ENCODE data around the gene LOXL3. TPM values are rescaled to one million over a fixed set of nuclear protein-coding genes. Genes with fewer than 3 reads are reported as not detected.

Gene LOXL3
- total and polyA plus RNA-seq, 2 donors (not counting 1 experiment from before 2014, with no cell fraction given), result 0.97 to 1.2 TPM

DNA sequence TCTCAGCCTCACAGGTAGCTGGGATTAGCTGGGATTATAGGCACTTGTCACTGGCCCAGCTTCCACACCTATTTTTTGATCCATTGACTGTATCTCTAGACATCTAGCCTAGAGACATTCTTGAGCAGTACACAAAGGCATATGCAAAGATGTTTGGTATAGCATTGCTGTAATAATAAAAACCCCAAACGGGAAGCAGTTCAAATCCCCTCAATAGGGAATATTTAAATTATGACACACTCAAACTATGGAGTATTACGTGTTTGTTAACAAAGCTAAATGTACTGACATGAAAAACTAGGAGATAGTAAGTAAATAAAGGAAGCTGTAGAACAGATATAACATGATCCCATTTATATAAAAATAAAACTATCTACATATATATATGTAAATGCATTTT lies 28.4 kb upstream of the LOXL3 start:
- no peak for DNase-seq
- peaks cover 0 to 2% (median 0%) of the 10 kb centered on the region in 4 experiments for H3K27me3 ChIP-seq (replicated peaks in 1 of 4; ENCODE audit: control extremely low read depth in 1 of 4, control insufficient read depth in 3 of 4, insufficient read depth in 4 of 4, low read length in 3 of 4)
- WGBS (ENCODE audit: insufficient coverage), result no CpG with 5 or more reads among the region's 2 CpGs
- no peak overlapping the region for H2AFZ ChIP-seq (ENCODE audit: insufficient read depth, low read depth, low read length, poor library complexity, severe bottlenecking)
- no peak overlapping the region for H3K27ac Mint-ChIP-seq
- H3K9me3 Mint-ChIP-seq (ENCODE audit: insufficient read depth), result no peaks in the 10 kb centered on the region
- ChIA-PET CTCF (interaction anchor here (8.4 kb wide), 1 partner anchor 7 kb away, joined by 103 read pairs; no protein-coding TSS in a partner anchor), POLR2A (no interaction called here)
- H3K9me3 ChIP-seq (ENCODE audit: control extremely low read depth in 1 of 3, control insufficient read depth in 2 of 3, insufficient read depth in 1 of 3, low read length in 2 of 3), result no peaks in the 10 kb centered on the region
- H3K27ac ChIP-seq (ENCODE audit: low read length in 2 of 2), result no peak overlapping the region
- H3K4me3 ChIP-seq (ENCODE audit: control extremely low read depth in 1 of 5, extremely low read depth in 1 of 5, insufficient read depth in 1 of 5, low read depth in 2 of 5, low read length in 4 of 5), result no peak overlapping the region
- no peaks in the 10 kb centered on the region for H3K36me3 ChIP-seq (replicated peaks in 1 of 2; ENCODE audit: control extremely low read depth in 1 of 2, control insufficient read depth in 1 of 2, extremely low read depth in 1 of 2, insufficient read depth in 2 of 2, low read length in 1 of 2)
- no peak overlapping the region for H3K4me3 Mint-ChIP-seq
- no peak for ATAC-seq (ENCODE audit: low read depth)
- TF ChIP-seq EZH2 (IDR thresholded peaks at IDR 0.05; ENCODE audit: borderline replicate concordance, insufficient read depth, low read depth, low read length, poor library complexity, severe bottlenecking), result no peak
- TF ChIP-seq, protein P1, sequence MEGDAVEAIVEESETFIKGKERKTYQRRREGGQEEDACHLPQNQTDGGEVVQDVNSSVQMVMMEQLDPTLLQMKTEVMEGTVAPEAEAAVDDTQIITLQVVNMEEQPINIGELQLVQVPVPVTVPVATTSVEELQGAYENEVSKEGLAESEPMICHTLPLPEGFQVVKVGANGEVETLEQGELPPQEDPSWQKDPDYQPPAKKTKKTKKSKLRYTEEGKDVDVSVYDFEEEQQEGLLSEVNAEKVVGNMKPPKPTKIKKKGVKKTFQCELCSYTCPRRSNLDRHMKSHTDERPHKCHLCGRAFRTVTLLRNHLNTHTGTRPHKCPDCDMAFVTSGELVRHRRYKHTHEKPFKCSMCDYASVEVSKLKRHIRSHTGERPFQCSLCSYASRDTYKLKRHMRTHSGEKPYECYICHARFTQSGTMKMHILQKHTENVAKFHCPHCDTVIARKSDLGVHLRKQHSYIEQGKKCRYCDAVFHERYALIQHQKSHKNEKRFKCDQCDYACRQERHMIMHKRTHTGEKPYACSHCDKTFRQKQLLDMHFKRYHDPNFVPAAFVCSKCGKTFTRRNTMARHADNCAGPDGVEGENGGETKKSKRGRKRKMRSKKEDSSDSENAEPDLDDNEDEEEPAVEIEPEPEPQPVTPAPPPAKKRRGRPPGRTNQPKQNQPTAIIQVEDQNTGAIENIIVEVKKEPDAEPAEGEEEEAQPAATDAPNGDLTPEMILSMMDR (IDR thresholded peaks at IDR 0.05), result no peak
- H3K4me2 ChIP-seq (replicated peaks; ENCODE audit: low read depth, low read length, poor library complexity, severe bottlenecking), result no peak overlapping the region
- no peaks in the 10 kb centered on the region for H3K79me2 ChIP-seq (ENCODE audit: control insufficient read depth, insufficient read depth, low read length)
- no peaks in the 10 kb centered on the region for H3K27me3 Mint-ChIP-seq
- H3K9ac ChIP-seq (ENCODE audit: low read length), result no peak overlapping the region
- H4K20me1 ChIP-seq (ENCODE audit: control insufficient read depth, insufficient read depth, low read length, poor library complexity, severe bottlenecking), result no peaks in the 10 kb centered on the region
- peaks cover 7 to 15% of the 10 kb centered on the region in 2 donors for H3K4me1 ChIP-seq (ENCODE audit: control insufficient read depth in 2 of 2, insufficient read depth in 2 of 2, low read length in 2 of 2)
- intact Hi-C loops (cut with micrococcal nuclease), result no loop called here
- peaks cover 17% of the 10 kb centered on the region for H3K4me1 Mint-ChIP-seq

DNA sequence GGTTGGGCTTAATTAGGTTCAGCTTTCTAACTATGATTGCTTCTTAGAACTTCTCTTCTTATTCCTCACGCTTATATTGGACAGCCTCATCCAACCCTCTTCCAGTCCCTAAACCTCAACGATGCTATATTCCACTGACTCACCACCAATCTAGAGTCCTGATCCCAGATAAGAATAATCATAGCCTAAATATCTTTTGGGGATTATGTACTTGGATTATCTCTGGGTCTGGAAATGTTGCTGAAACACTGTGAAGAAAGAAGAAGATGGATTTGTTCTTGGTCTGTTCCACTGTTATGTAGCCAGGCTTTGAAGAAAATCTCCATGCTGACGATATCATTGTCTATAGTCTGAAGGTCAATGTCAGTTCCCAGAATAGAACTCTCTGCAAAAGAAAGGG lies 27.7 kb upstream of the LOXL3 start:
- no peak overlapping the region for H3K27ac Mint-ChIP-seq
- H3K4me3 ChIP-seq (ENCODE audit: control extremely low read depth in 1 of 5, extremely low read depth in 1 of 5, insufficient read depth in 1 of 5, low read depth in 2 of 5, low read length in 4 of 5), result no peak overlapping the region
- H3K4me3 Mint-ChIP-seq, result no peak overlapping the region
- ATAC-seq (ENCODE audit: low read depth) (no peak), DNase-seq (no peak)
- H3K4me1 Mint-ChIP-seq, result peaks cover 24% of the 10 kb centered on the region
- H3K9me3 Mint-ChIP-seq (ENCODE audit: insufficient read depth), result no peaks in the 10 kb centered on the region
- no peak for TF ChIP-seq EZH2 (IDR thresholded peaks at IDR 0.05; ENCODE audit: borderline replicate concordance, insufficient read depth, low read depth, low read length, poor library complexity, severe bottlenecking)
- TF ChIP-seq, protein P1 (IDR thresholded peaks at IDR 0.05), result no peak
- H4K20me1 ChIP-seq (ENCODE audit: control insufficient read depth, insufficient read depth, low read length, poor library complexity, severe bottlenecking), result no peaks in the 10 kb centered on the region
- H3K27me3 Mint-ChIP-seq, result no peaks in the 10 kb centered on the region
- H3K79me2 ChIP-seq (ENCODE audit: control insufficient read depth, insufficient read depth, low read length), result no peaks in the 10 kb centered on the region
- no peaks in the 10 kb centered on the region for H3K9me3 ChIP-seq (ENCODE audit: control extremely low read depth in 1 of 3, control insufficient read depth in 2 of 3, insufficient read depth in 1 of 3, low read length in 2 of 3)
- no peak overlapping the region for H3K27ac ChIP-seq (ENCODE audit: low read length in 2 of 2)
- no peak overlapping the region for H2AFZ ChIP-seq (ENCODE audit: insufficient read depth, low read depth, low read length, poor library complexity, severe bottlenecking)
- H3K27me3 ChIP-seq (replicated peaks in 1 of 4; ENCODE audit: control extremely low read depth in 1 of 4, control insufficient read depth in 3 of 4, insufficient read depth in 4 of 4, low read length in 3 of 4), result peaks cover 0 to 2% (median 0%) of the 10 kb centered on the region in 4 experiments
- CTCF ChIA-PET, result no interaction called here
- intact Hi-C loops (cut with micrococcal nuclease), result no loop called here
- 100% methylated on average over 1 of the region's 3 CpGs for WGBS (ENCODE audit: insufficient coverage)
- peaks cover 14 to 22% of the 10 kb centered on the region in 2 donors for H3K4me1 ChIP-seq (ENCODE audit: control insufficient read depth in 2 of 2, insufficient read depth in 2 of 2, low read length in 2 of 2)
- POLR2A ChIA-PET, result no interaction called here
- no peak overlapping the region for H3K4me2 ChIP-seq (replicated peaks; ENCODE audit: low read depth, low read length, poor library complexity, severe bottlenecking)
- H3K36me3 ChIP-seq (replicated peaks in 1 of 2; ENCODE audit: control extremely low read depth in 1 of 2, control insufficient read depth in 1 of 2, extremely low read depth in 1 of 2, insufficient read depth in 2 of 2, low read length in 1 of 2), result no peaks in the 10 kb centered on the region
- H3K9ac ChIP-seq (ENCODE audit: low read length), result no peak overlapping the region
